SK-N-SH (cell line): ENCODE results near the gene FANCI. TPM values are rescaled to one million over a fixed set of nuclear protein-coding genes. Genes with fewer than 3 reads are reported as not detected.

Experiments used
- CTCF ChIA-PET: fragments of 300-600, 350-600 bp; formaldehyde crosslinking; extraction: SDS; loops from one replicate; lab custom pipeline; 2021; lab: Yijun Ruan, JAX
- POLR2A ChIA-PET: fragments of 350-600 bp; sonication (Branson Sonifier 250); formaldehyde crosslinking; extraction: SDS; loops from one replicate; lab custom pipeline; 2020; ENCODE audit warnings: antibody characterized with exemption, inconsistent platforms; lab: Yijun Ruan, JAX
- DNase-seq: peaks from one replicate; pipeline ENCODE4 v3.0.0; 2012
- H2AFZ ChIP-seq: fragments of 200-600 bp; sonication (generic); 2 replicates; pipeline ENCODE4 v1.8.1; 2016; ENCODE audit warnings: antibody characterized with exemption, mild to moderate bottlenecking, low read depth
- H3F3A ChIP-seq: fragments of 200-600 bp; sonication (generic); replicated peaks from 2 replicates; pipeline ENCODE3; 2016; ENCODE audit warnings: antibody characterized with exemption, mild to moderate bottlenecking; ENCODE audit not compliant: insufficient read depth
- H3K27ac ChIP-seq, 2 experiments: fragments of 200-500 bp in 1 of 2; fragments of 200-600 bp in 1 of 2; sonication (Bioruptor generic) in 1 of 2; sonication (generic), shearing (Covaris generic) in 1 of 2; 2 replicates each; pipeline versions ENCODE4 v1.5.1 to v1.6.1; 2014 to 2016; ENCODE audit warnings: low read depth in 2 of 2, inconsistent platforms in 1 of 2, low read length in 1 of 2, mild to moderate bottlenecking in 1 of 2, mixed read lengths in 1 of 2
- H3K27me3 ChIP-seq: fragments of 200-600 bp; sonication (generic), shearing (Covaris generic); 2 replicates; pipeline ENCODE4 v1.6.1; 2016; ENCODE audit warnings: mixed run types; ENCODE audit not compliant: insufficient read depth
- H3K36me3 ChIP-seq, 2 experiments: fragments of 200-500 bp in 1 of 2; fragments of 200-600 bp in 1 of 2; sonication (Bioruptor generic) in 1 of 2; sonication (generic) in 1 of 2; replicated peaks in 1 of 2; 2 replicates each; pipeline versions ENCODE3 to v1.5.1; 2014 to 2016; ENCODE audit warnings: low read length in 1 of 2, mild to moderate bottlenecking in 1 of 2; ENCODE audit not compliant: insufficient read depth in 2 of 2, control insufficient read depth in 1 of 2
- H3K4me1 ChIP-seq, 2 experiments: fragments of 200-500 bp in 1 of 2; fragments of 200-600 bp in 1 of 2; sonication (Bioruptor generic) in 1 of 2; sonication (generic), shearing (Covaris generic) in 1 of 2; 2 replicates each; pipeline versions ENCODE4 v1.5.1 to v1.6.1; 2014 to 2016; ENCODE audit warnings: low read depth in 1 of 2, low read length in 1 of 2, mixed run types in 1 of 2; ENCODE audit not compliant: insufficient read depth in 2 of 2, control insufficient read depth in 1 of 2
- H3K4me2 ChIP-seq: fragments of 200-600 bp; sonication (generic), shearing (Covaris generic); 2 replicates; pipeline ENCODE4 v1.6.1; 2017; ENCODE audit warnings: mixed run types
- H3K4me3 ChIP-seq, 2 experiments: fragments of 200-500 bp in 1 of 2; fragments of 200-600 bp in 1 of 2; sonication (Bioruptor generic) in 1 of 2; sonication (generic), shearing (Covaris generic) in 1 of 2; 2 replicates each; pipeline versions ENCODE4 v1.5.1 to v1.8.1; 2014 to 2016; ENCODE audit warnings: low read depth in 2 of 2, inconsistent platforms in 1 of 2, low read length in 1 of 2, mild to moderate bottlenecking in 1 of 2, mixed read lengths in 1 of 2, moderate library complexity in 1 of 2
- H3K79me2 ChIP-seq: fragments of 200-600 bp; sonication (generic); 2 replicates; pipeline ENCODE4 v1.8.1; 2017; ENCODE audit warnings: mild to moderate bottlenecking; ENCODE audit not compliant: insufficient read depth
- H3K9ac ChIP-seq: fragments of 200-600 bp; sonication (generic); 2 replicates; pipeline ENCODE4 v1.6.1; 2017; ENCODE audit warnings: mixed run types
- H3K9me2 ChIP-seq: fragments of 200-600 bp; sonication (generic); 2 replicates; pipeline ENCODE4 v1.6.1; 2017; ENCODE audit warnings: mixed run types
- H3K9me3 ChIP-seq: fragments of 200-600 bp; sonication (generic); 2 replicates; pipeline ENCODE4 v1.6.1; 2017; ENCODE audit warnings: mixed run types, mild to moderate bottlenecking, moderate library complexity
- H4K20me1 ChIP-seq: fragments of 200-600 bp; sonication (generic); 2 replicates; pipeline ENCODE4 v1.6.1; 2017; ENCODE audit warnings: mild to moderate bottlenecking, mixed run types; ENCODE audit not compliant: insufficient read depth
- CHD2 ChIP-seq: fragments of 150-350 bp; IDR thresholded peaks from 2 replicates; pipeline ENCODE4 v1.6.1; 2018; ENCODE audit warnings: low read length; ENCODE audit not compliant: partially characterized antibody
- ELF1 ChIP-seq: IDR thresholded peaks from 2 replicates; pipeline ENCODE4 v1.4.0; 2012
- FOSL2 ChIP-seq: IDR thresholded peaks from 2 replicates; pipeline ENCODE4 v1.4.0; 2012; ENCODE audit warnings: low read depth, mild to moderate bottlenecking, moderate library complexity, borderline replicate concordance
- FOXM1 ChIP-seq: IDR thresholded peaks from 2 replicates; pipeline ENCODE4 v1.4.0; 2012; ENCODE audit warnings: low read depth, mild to moderate bottlenecking
- GABPA ChIP-seq: IDR thresholded peaks from 2 replicates; pipeline ENCODE4 v1.4.0; 2012; ENCODE audit warnings: low read depth, mild to moderate bottlenecking
- GATA2 ChIP-seq: sonication (generic); formaldehyde crosslinking; IDR thresholded peaks from 2 replicates; pipeline ENCODE4 v1.5.0; 2020; ENCODE audit warnings: mild to moderate bottlenecking, missing genetic modification reagents
- IRF3 ChIP-seq: fragments of 150-350 bp; IDR thresholded peaks from 2 replicates; pipeline ENCODE4 v1.6.1; 2016; ENCODE audit warnings: mild to moderate bottlenecking, low read depth, low read length
- MAX ChIP-seq: IDR thresholded peaks from 2 replicates; pipeline ENCODE4 v1.4.0; 2012; ENCODE audit warnings: low read depth
- MXI1 ChIP-seq: IDR thresholded peaks from 2 replicates; pipeline ENCODE4 v1.6.1; 2012; ENCODE audit warnings: mild to moderate bottlenecking, low read depth, low read length, improper control_type of control experiment
- RAD21 ChIP-seq: IDR thresholded peaks from 2 replicates; pipeline ENCODE4 v1.6.1; 2012; ENCODE audit warnings: mild to moderate bottlenecking, low read length
- RFX5 ChIP-seq: IDR thresholded peaks from 2 replicates; pipeline ENCODE4 v1.6.1; 2012; ENCODE audit warnings: mild to moderate bottlenecking, improper control_type of control experiment, low read length
- SIN3A ChIP-seq: IDR thresholded peaks from 2 replicates; pipeline ENCODE4 v1.6.1; 2012; ENCODE audit warnings: low read depth, mild to moderate bottlenecking, low read length, moderate library complexity, borderline replicate concordance
- TEAD4 ChIP-seq: IDR thresholded peaks from 2 replicates; pipeline ENCODE4 v1.4.0; 2012; ENCODE audit warnings: mild to moderate bottlenecking, borderline replicate concordance; ENCODE audit not compliant: insufficient read depth
- YY1 ChIP-seq: IDR thresholded peaks from 2 replicates; pipeline ENCODE4 v1.4.0; 2012; ENCODE audit warnings: low read depth, mild to moderate bottlenecking
- WGBS: methylation state at CpG from one replicate; pipeline ENCODE4 v1.1.6; 2017; ENCODE audit warnings: low lambda C conversion rate; 5-methylcytosine and 5-hydroxymethylcytosine counted together
- polyA plus RNA-seq, 3 experiments: library from polyadenylated mRNA; depleted of rRNA; stranded (reverse); fragments of >200 nt; gene quantifications; 2 replicates each; pipeline ENCODE4 v1.2.3, GENCODE V29; 2012
- TF ChIP-seq, protein P1 (sequence below): IDR thresholded peaks from 2 replicates; pipeline ENCODE4 v1.4.0; 2012; ENCODE audit warnings: low read depth, borderline replicate concordance
- TF ChIP-seq, protein P2 (sequence below): fragments of 150-350 bp; IDR thresholded peaks from 2 replicates; pipeline ENCODE4 v1.6.1; 2017; ENCODE audit warnings: antibody characterized with exemption, low read length, low read depth, borderline replicate concordance

The FANCI gene
- polyA plus RNA-seq, 1 of the 3 experiments (the other 2 are of a cell fraction): 13.2 TPM

DNA sequence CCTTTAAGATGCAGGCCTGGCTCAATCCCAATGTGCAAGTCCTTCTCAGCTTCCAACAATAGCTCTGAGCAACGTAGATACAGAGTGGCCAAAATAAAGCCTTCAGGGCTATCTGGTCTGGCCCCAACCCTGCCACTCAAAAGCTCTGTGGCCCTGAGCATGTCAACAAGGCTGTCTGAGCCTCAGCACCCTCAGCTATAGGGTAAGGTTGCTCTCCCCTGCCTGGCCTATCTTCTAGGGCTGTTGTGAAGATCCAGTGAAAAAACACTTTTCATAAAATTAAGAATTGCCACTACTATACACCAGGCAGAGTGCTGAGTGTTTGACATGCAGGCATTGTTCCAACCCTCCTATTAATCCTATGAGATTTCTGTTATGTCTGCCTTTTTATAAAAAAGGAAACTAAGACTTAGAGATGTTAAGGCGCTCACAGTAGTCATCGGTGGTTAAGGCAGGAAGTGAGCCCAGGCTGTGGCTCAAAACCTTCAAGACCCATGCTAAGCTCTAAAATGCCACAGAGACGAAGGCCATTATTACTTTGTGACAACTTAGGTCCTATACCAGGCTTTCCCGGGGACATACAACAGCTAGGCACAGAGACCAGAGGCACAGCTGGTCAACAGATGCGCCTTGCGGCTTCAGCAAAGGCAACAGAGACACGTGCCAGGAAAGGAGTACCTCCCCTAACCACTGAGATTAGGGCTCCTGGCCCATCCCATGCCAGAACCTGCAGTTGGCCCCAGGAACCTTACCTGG, 85.7 kb downstream of the FANCI start (continued):
- TF ChIP-seq IRF3 (no peak), ELF1 (no peak), RAD21 (no peak), MXI1 (no peak), TEAD4 (no peak), YY1 (no peak), SIN3A (no peak), FOXM1 (no peak), CHD2 (no peak), MAX (no peak), RFX5 (no peak)
- TF ChIP-seq, protein P1, sequence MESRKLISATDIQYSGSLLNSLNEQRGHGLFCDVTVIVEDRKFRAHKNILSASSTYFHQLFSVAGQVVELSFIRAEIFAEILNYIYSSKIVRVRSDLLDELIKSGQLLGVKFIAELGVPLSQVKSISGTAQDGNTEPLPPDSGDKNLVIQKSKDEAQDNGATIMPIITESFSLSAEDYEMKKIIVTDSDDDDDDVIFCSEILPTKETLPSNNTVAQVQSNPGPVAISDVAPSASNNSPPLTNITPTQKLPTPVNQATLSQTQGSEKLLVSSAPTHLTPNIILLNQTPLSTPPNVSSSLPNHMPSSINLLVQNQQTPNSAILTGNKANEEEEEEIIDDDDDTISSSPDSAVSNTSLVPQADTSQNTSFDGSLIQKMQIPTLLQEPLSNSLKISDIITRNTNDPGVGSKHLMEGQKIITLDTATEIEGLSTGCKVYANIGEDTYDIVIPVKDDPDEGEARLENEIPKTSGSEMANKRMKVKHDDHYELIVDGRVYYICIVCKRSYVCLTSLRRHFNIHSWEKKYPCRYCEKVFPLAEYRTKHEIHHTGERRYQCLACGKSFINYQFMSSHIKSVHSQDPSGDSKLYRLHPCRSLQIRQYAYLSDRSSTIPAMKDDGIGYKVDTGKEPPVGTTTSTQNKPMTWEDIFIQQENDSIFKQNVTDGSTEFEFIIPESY: no peak
- TF ChIP-seq, protein P2, sequence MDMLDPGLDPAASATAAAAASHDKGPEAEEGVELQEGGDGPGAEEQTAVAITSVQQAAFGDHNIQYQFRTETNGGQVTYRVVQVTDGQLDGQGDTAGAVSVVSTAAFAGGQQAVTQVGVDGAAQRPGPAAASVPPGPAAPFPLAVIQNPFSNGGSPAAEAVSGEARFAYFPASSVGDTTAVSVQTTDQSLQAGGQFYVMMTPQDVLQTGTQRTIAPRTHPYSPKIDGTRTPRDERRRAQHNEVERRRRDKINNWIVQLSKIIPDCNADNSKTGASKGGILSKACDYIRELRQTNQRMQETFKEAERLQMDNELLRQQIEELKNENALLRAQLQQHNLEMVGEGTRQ: no peak

- Histone ChIP-seq H3K9ac (no peak overlapping the region), H3K27me3 (no peaks in the 10 kb centered on the region), H3K9me2 (no peaks in the 10 kb centered on the region), H3K4me3 (no peak overlapping the region), H3K79me2 (peaks cover 61% of the 10 kb centered on the region), H3K4me2 (no peak overlapping the region), H3K36me3 (peaks cover 59 to 80% of the 10 kb centered on the region in 2 experiments), H3F3A (no peaks in the 10 kb centered on the region), H3K9me3 (no peaks in the 10 kb centered on the region), H2AFZ (no peak overlapping the region), H3K4me1 (peaks cover 18 to 44% of the 10 kb centered on the region in 2 experiments), H4K20me1 (peaks cover 56% of the 10 kb centered on the region), H3K27ac (no peak overlapping the region; a peak in 1 of 4 replicates)
- POLR2A ChIA-PET: no interaction called here
- WGBS: 95% methylated on average over 5 of the region's 6 CpGs
- CTCF ChIA-PET: interaction anchor here (0.8 to 1.7 kb wide), 7 partner anchors 9 to 152 kb away, joined by 3 to 4 read pairs (median 3); no protein-coding TSS in a partner anchor
- no peak for TF ChIP-seq FOSL2
- no peak for TF ChIP-seq GABPA
- no peak for TF ChIP-seq GATA2 (CRISPR knock-in tag)
- DNase-seq: no peak
These were observed 86.3 kb downstream of the FANCI start for GRCh38 chr15:89330119-89330518.
